HG03159 (cell line): Measurements from ENCODE around the gene TRPC3.

Experiments
- ATAC-seq: cut with Tn5 transposase; IDR thresholded peaks from one replicate; pipeline ENCODE4 v1.9.1; 2021; ENCODE audit warnings: mild to moderate bottlenecking, moderate library complexity; ENCODE audit not compliant: unreplicated experiment

Gene TRPC3

DNA sequence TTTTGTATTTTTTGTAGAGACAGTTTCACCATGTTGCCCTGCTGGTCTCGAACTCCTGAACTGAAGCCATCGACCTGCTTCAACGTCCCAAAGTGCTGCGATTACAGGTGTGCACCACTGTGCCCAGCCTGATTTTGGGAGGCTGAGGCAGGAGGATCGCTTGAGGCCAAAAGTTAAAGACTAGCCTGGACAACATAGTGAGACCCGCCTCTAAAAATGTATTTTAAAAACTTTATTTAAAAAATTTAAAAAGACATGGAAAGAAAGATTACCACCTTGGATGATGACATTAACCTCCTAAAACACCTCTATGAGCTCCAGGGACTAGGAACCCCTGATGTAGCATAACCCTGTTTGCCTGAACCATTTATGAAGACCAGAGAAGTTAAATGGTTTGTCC is 75.8 kb downstream of the TRPC3 start:
- ATAC-seq: no peak

DNA sequence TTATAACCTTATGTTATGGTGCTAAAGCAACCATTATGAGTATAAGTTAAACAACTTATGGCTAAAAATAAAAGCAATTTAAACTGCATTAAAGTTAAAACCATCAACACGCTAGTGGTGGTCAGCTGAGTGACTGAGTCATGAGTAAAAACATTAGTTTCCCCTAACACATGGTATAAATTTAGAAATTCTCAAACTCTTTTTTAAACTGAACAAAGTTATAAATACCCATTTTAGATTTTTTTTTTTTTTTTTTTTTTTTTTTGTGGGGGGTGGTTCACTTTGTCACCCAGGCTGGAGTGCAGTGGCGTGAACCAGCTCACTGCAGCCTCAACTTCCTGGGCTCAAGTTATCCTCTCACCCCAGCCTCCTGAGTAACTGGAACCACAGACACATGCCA is 76.2 kb downstream of the TRPC3 start:
- ATAC-seq: no peak

DNA sequence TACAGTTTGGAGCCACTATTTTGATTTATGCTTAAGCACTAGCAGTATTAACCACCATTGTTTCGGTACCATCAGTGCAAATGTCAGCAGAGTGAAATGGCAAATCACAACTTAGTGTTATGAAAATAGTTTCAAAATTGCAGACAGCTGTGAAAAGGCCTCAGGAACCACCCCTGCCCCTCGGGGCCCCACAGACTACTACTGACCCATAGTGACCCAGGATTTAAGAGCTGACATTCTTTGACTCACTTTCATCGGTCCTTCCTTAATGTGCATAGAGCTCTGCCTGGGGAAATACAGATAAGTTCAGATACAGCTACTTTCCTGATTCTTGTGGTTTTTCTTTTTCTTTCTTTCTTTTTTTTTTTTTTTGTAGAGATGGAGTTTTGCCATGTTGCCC is 78.3 kb downstream of the TRPC3 start:
- no peak for ATAC-seq

DNA sequence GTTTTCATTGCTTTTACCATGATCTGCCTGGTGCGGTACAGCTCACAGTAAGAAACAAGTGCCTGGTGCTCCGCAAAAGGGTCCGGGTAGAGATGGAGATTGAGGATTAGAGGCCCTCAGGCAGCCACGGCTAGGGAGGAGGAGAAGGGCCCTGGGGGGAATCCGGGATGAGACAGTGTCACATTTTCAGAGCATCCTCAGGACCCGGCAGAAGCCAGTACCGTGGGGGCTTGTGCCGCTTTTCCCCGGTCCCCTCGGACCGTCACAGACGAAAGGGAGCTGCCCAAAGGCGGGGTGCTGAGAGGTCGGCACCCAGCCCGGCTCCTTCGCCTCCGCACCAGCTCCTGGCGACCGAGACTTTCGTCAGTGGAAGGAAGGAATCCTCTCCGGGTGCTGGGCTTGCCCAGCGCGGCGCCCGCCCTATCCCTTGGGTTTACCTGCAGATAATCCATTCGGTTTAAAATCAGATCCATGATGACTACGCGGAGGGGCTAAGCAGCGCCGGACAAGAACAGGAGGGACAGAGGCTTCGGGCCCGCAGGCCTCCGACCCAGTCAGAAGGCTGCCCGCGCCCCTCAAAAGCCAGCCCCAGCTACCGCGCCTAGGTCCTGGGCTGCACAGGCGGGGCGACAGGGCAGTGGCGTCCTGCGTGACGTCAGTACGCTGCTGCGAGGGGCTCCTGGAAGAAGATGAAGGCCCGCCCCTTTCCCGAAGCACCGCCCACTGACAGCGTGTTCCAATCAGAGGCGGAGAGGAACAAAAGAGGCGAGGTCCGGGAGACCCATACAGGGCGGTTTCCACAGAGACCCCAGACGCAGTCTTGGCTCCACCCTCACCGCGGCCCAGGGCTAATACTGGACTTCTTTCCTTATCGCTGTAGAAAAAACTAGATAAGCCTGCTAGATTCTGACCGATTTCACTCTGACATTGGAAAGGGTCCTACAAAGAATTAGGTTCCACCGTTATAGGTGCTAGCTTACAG is 81.7 kb downstream of the TRPC3 start, which contains the start of gene BBS7:
Gene BBS7 (minus strand): TSS at position 634 of the 982 bp plus-strand sequence. CDS start 161 bp downstream, at position 473.
- peak; percentile 99 for ATAC-seq

DNA sequence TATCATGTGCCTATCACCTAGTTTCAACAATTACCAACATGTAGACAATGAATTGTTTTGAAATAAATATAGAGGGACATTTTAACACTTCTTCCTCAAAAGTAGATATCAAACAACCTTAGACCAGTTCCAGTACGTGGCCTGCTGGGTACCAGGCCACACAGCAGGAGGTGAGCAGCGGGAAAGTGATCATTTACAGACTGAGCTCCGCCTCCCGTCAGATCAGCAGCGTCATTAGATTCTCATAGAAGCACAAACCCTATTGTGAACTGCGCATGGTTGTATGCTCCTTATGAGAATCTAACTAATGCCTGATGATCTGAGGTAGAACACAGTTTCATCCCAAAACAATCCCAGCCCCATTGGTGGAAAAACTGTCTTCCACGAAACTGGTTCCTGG is 88.1 kb downstream of the TRPC3 start:
- no peak for ATAC-seq

DNA sequence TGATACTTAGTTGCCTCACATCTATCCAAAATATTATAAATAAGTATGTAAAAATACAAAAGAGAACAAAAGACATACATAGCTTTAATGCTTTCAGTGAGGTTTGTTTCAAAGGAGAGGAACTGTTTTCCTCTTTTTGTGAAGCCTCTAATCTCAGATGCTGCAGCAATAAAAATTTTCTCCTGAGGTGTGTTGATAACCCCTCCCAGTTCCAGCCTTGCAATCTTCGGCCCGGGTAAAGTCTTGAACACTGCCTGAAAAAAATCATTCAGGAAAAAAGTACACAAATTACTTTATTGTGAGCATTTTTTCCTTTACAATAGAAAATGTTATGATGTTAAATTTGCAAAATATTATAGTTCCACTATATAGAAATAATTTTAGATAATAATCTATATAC is 90.4 kb downstream of the TRPC3 start:
- ATAC-seq: no peak

DNA sequence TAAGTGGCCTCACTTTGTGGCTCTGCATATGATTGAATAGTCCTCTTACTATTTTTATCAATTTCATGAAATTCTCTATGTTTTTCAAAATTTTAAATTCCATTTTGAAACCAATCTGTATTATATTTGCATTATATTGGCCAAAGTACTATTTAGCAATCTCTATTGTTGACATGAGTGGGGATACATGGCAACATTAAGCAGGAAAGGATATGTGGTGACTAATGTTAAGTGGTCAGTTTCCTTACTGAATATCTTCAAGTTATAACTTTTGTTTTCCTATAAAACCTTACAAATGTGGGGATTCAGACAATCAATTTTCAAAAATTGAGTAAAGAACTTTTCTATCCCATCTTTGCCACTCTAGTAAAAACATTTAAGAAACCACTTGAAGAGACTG is 91.7 kb downstream of the TRPC3 start:
- no peak for ATAC-seq

DNA sequence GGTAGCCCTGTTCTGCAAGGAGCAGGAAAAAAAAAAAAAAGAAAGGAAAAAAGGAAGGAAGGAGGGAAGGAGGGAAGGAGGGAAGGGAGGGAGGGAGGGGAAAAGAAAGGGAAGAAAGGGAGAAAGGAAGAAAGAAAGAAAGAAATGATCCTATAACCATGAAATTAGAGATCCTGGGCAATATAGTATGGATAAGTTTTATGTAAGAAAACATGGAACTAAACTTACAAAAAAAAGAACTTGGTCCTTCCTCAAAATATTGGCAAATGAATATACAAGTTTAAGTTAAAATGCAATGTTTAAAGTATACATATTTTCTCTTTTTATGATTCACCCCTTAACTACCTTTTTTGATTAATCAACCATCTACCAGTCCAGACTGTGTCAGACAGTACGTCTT is 100.5 kb downstream of the TRPC3 start:
- ATAC-seq: no peak

DNA sequence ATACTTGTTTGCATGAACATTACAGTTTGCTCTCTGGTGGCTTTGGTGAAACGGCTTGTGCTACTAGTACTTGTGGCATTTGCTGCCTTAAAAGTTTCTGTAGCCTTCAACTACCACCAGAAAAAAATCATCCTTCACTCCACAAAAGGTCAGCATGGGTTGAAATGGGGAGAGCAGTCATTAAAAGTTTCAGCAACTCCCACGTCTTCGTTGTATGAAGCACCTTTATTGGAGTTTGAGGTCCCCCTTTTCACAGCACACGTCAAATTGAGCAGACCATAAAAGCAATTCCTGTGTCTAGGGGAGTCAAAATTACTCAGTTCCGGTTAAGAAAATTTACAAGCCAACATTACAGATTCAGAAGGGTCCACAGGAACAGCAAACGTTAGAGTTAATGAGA is 105.2 kb downstream of the TRPC3 start:
- ATAC-seq: no peak

DNA sequence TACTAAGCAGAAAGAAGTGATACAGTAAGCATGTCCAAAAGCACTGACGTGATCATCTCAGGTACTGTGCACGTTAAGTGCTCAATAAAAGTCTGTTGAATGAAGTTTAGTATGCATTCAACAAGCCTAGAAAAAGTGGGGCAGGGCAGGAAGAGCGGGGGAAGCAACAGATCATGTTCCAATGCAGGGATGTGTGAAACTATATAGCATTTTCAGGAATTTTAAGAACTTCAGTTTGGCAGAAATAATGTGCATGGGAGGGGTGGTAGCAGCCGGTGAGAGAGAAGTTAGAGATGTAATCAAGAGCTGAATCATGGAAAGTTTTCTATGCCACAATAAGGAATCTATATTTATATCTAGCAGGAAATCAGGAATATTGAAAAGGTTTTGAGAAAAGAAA is 109.0 kb downstream of the TRPC3 start:
- no peak for ATAC-seq

DNA sequence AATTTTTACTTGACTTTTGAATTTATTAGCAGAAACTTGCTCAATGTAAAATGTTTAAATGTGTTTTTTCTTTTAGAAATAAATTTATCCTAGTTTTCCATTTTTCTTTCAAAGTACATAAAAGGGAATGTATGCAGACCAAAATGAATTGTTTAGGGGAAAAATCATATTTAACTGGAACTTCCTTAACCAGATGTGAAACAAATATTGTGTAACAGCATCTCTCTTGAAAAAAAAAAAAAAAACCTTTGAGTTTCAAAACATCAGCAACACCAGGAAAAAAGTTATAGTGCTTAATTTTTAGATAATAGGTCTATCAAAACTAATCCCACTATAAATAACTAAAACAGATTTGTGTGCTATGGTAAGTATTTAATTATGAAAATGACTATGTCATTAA is 113.7 kb downstream of the TRPC3 start:
- no peak for ATAC-seq

DNA sequence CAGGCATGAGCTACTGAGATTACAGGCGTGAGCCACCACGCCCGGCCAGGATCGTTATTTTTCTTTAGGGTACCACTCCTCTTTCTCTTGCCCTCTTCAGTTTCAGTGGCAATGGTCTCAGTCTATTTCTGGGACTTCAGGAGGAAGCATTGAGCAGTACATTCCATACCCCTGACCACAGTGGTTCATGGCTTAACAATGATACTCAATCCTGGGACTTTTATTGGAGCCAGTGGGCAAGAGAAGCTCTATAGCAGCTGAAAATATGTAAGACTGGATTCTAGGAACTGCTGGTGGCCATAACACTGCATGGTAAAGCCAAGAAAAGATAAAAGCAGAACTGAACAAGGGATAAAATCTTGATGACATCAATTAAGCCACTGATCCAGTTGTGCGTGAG is 122.3 kb downstream of the TRPC3 start:
- ATAC-seq: no peak
